GM12878 (cell line): Measurements from ENCODE around the gene STX1B. TPM values are rescaled to one million over a fixed set of nuclear protein-coding genes. Genes with fewer than 3 reads are reported as not detected.
A peak's percentile ranks its signal among the peaks of the same experiment; 100 is the strongest.

Source experiments
- ATAC-seq: fragments of 200-7000 bp; cut with Tn5 transposase; 3 replicates; pipeline ENCODE4 v1.9.1; 2020; ENCODE audit warnings: mild to moderate bottlenecking, moderate library complexity
- BruUV-seq: library from RNA; stranded (reverse); fragments of 400-500 nt; replicated peaks from 2 replicates; lab custom pipeline; 2021; lab: Mats Ljungman, UMichigan
- CTCF ChIA-PET: fragments of 300-600 bp; sonication (Branson Sonifier 250); formaldehyde crosslinking; extraction: SDS; loops from one replicate; lab custom pipeline; 2021; ENCODE audit warnings: inconsistent platforms; lab: Yijun Ruan, JAX
- POLR2A ChIA-PET: fragments of 350-600 bp; formaldehyde crosslinking; extraction: SDS; loops from one replicate; lab custom pipeline; 2021; ENCODE audit warnings: inconsistent platforms; lab: Charles Lee
- RAD21 ChIA-PET: fragments of 300-600 bp; sonication (Branson Sonifier 250); formaldehyde crosslinking; loops from one replicate; lab custom pipeline; 2023; ENCODE audit warnings: antibody characterized with exemption; ENCODE audit not compliant: unreplicated experiment; lab: Charles Lee
- SMC1A ChIA-PET: fragments of 300-600 bp; sonication (Branson Sonifier 250); formaldehyde crosslinking; loops from one replicate; lab custom pipeline; 2023; ENCODE audit not compliant: unreplicated experiment, uncharacterized antibody; lab: Charles Lee
- DNase-seq: peaks from one replicate; pipeline ENCODE4 v3.0.0-alpha.2; 2011; ENCODE audit warnings: low read depth, low spot score
- FAIRE-seq: peaks from 3 replicates; lab custom pipeline; 2011; peaks lifted over from hg19 to GRCh38; lab: Jason Lieb, UNC
- H2AFZ ChIP-seq: 2 replicates; pipeline ENCODE4 v1.6.0; 2011; ENCODE audit warnings: low read depth, low read length, control low read depth; ENCODE audit not compliant: control insufficient read depth
- H3K27ac ChIP-seq: 2 replicates; pipeline ENCODE4 v1.5.1; 2011; ENCODE audit warnings: control low read depth; ENCODE audit not compliant: control insufficient read depth, insufficient read depth
- H3K27me3 ChIP-seq, 2 experiments: replicated peaks in 1 of 2; 2 replicates each; pipeline versions ENCODE4 v1.6.0 to v1.6.1; 2011; ENCODE audit warnings: low read length in 1 of 2; ENCODE audit not compliant: control insufficient read depth in 2 of 2, insufficient read depth in 2 of 2
- H3K36me3 ChIP-seq, 2 experiments: 2 replicates each; pipeline ENCODE4 v1.5.1; 2011; ENCODE audit warnings: low read length in 1 of 2; ENCODE audit not compliant: control insufficient read depth in 2 of 2, insufficient read depth in 2 of 2
- H3K4me1 ChIP-seq: 2 replicates; pipeline ENCODE4 v1.6.1; 2011; ENCODE audit warnings: mild to moderate bottlenecking, low read length, moderate library complexity, mixed read lengths; ENCODE audit not compliant: control insufficient read depth, insufficient read depth
- H3K4me2 ChIP-seq: 2 replicates; pipeline ENCODE4 v1.6.0; 2011; ENCODE audit warnings: control low read depth; ENCODE audit not compliant: control insufficient read depth, insufficient read depth
- H3K4me3 ChIP-seq: fragments of 200-600 bp; sonication (generic); 2 replicates; pipeline ENCODE4 v1.5.1; 2016
- H3K79me2 ChIP-seq: 2 replicates; pipeline ENCODE4 v1.6.0; 2011; ENCODE audit warnings: low read length; ENCODE audit not compliant: control insufficient read depth, insufficient read depth
- H3K9ac ChIP-seq: 2 replicates; pipeline ENCODE4 v1.8.0; 2011; ENCODE audit warnings: low read length, control low read depth, mixed read lengths; ENCODE audit not compliant: control insufficient read depth, insufficient read depth
- H3K9me3 ChIP-seq: replicated peaks from 3 replicates; pipeline ENCODE4 v1.5.1; 2011; ENCODE audit warnings: mild to moderate bottlenecking, low read length; ENCODE audit not compliant: control insufficient read depth, insufficient read depth
- H4K20me1 ChIP-seq: 2 replicates; pipeline ENCODE4 v1.6.0; 2011; ENCODE audit not compliant: control insufficient read depth, insufficient read depth
- CBFB ChIP-seq: IDR thresholded peaks from 2 replicates; pipeline ENCODE4 v1.6.1; 2016; ENCODE audit warnings: antibody characterized with exemption, low read depth
- CEBPB ChIP-seq, 2 experiments: fragments of 150-350 bp in 1 of 2; IDR thresholded peaks; 2 replicates each; pipeline ENCODE4 v1.6.1; 2012 to 2014; ENCODE audit warnings: low read depth in 2 of 2, low read length in 2 of 2, borderline replicate concordance in 1 of 2, inconsistent platforms in 1 of 2
- CREB1 ChIP-seq: IDR thresholded peaks from 2 replicates; pipeline ENCODE4 v1.6.1; 2012; ENCODE audit warnings: low read depth, mild to moderate bottlenecking, inconsistent platforms
- FOS ChIP-seq: IDR thresholded peaks from 3 replicates; pipeline ENCODE4 v1.6.1; 2011; ENCODE audit warnings: borderline replicate concordance; ENCODE audit not compliant: insufficient read length; ENCODE audit errors: extremely low read depth
- KAT2A ChIP-seq: conservative IDR thresholded peaks from 2 replicates; pipeline ENCODE4 v1.6.1; 2011; ENCODE audit warnings: low read depth, low read length; ENCODE audit not compliant: control insufficient read depth
- NR2C1 ChIP-seq: fragments of 450-650 bp; IDR thresholded peaks from 2 replicates; pipeline ENCODE4 v1.6.1; 2017; ENCODE audit warnings: antibody characterized with exemption, mild to moderate bottlenecking, moderate library complexity
- RAD21 ChIP-seq: IDR thresholded peaks from 2 replicates; pipeline ENCODE4 v1.6.1; 2011; ENCODE audit warnings: mild to moderate bottlenecking, low read depth, low read length, moderate library complexity; ENCODE audit not compliant: insufficient read depth
- RB1 ChIP-seq: fragments of 450-650 bp; formaldehyde crosslinking; IDR thresholded peaks from 2 replicates; pipeline ENCODE4 v1.6.1; 2017; ENCODE audit warnings: mild to moderate bottlenecking, borderline replicate concordance
- SIX5 ChIP-seq: IDR thresholded peaks from 2 replicates; pipeline ENCODE4 v1.6.1; 2011; ENCODE audit warnings: mild to moderate bottlenecking, low read depth, low read length, moderate library complexity; ENCODE audit not compliant: severe bottlenecking
- TCF12 ChIP-seq: IDR thresholded peaks from 2 replicates; pipeline ENCODE4 v1.6.1; 2011; ENCODE audit warnings: low read depth, mild to moderate bottlenecking, low read length
- USF1 ChIP-seq: IDR thresholded peaks from 2 replicates; pipeline ENCODE4 v1.6.1; 2011; ENCODE audit warnings: borderline replicate concordance, low read depth, mild to moderate bottlenecking, moderate library complexity, mixed read lengths, low read length; ENCODE audit not compliant: insufficient read depth; ENCODE audit errors: extremely low read length
- YBX1 ChIP-seq: fragments of 450-650 bp; IDR thresholded peaks from 2 replicates; pipeline ENCODE4 v1.6.1; 2016; ENCODE audit warnings: antibody characterized with exemption
- ZBTB33 ChIP-seq: fragments of 450-650 bp; IDR thresholded peaks from 2 replicates; pipeline ENCODE4 v1.6.1; 2017; ENCODE audit warnings: mild to moderate bottlenecking
- ZBTB4 ChIP-seq: fragments of 450-650 bp; formaldehyde crosslinking; IDR thresholded peaks from 2 replicates; pipeline ENCODE4 v1.4.0; 2022; ENCODE audit warnings: mild to moderate bottlenecking, moderate library complexity
- ZNF24 ChIP-seq: fragments of 450-650 bp; IDR thresholded peaks from 2 replicates; pipeline ENCODE4 v1.6.1; 2017; ENCODE audit warnings: antibody characterized with exemption, mild to moderate bottlenecking
- WGBS: methylation state at CpG from one replicate; pipeline ENCODE4 v1.1.6; 2016; ENCODE audit warnings: low lambda C conversion rate; ENCODE audit not compliant: insufficient replicate concordance, insufficient coverage; ENCODE audit errors: missing lambda C conversion rate; 5-methylcytosine and 5-hydroxymethylcytosine counted together
- in situ Hi-C: fragments of 300-500 bp; cut with MboI; formaldehyde crosslinking; loops from 9 replicates; pipeline ENCODE4 v1.14.3; 2018; ENCODE audit warnings: mixed read lengths
- intact Hi-C: fragments of 100-400 bp; cut with micrococcal nuclease; formaldehyde crosslinking; loops from one replicate; pipeline ENCODE4 v1.14.2; 2022; ENCODE audit not compliant: unreplicated experiment
- polyA plus RNA-seq, 11 experiments: library from polyadenylated mRNA; depleted of rRNA in 4 of 11; unstranded in 6 of 11; stranded (reverse) in 5 of 11; fragments of >200 nt; fragmentation: Nextera tagmentation in 4 of 11; fragmentation: Illumina TruSeq in 1 of 11; extraction: Ambion mirVana in 4 of 11; extraction: Trizol in 1 of 11; gene quantifications; 1 replicate in 1 of 11; 2 replicates in 10 of 11; pipeline versions ENCODE4 v1.2.1 to v1.2.3, GENCODE V29; 2011 to 2016; ENCODE audit warnings: inconsistent platforms in 2 of 11, missing spikeins in 2 of 11, low read depth in 1 of 11
- total RNA-seq, 4 experiments: library from RNA; depleted of rRNA in 3 of 4; stranded (reverse); fragments of >200 nt in 3 of 4; fragmentation: Illumina TruSeq in 1 of 4; extraction: Trizol in 1 of 4; gene quantifications; 2 replicates each; pipeline versions ENCODE4 v1.2.1 to v1.2.3, GENCODE V29; 2013 to 2021

Gene STX1B
- total and polyA plus RNA-seq, 10 of the 15 experiments (the other 5 are each of a cell fraction or from before 2014, with no cell fraction given) = 0.22 to 2.5 (median 1.1) TPM

GRCh38 chr16:30985401-30986128, 24.9 kb downstream of the STX1B start:
- no peaks in the 10 kb centered on the region for H4K20me1 ChIP-seq
- no peaks in the 10 kb centered on the region for H3K9me3 ChIP-seq
- BruUV-seq = no TSS peak
- SMC1A ChIA-PET = interaction anchor here (0.6 to 2.8 kb wide), 10 partner anchors 11 to 457 kb away, joined by 3 to 11 read pairs (median 4); partner anchors contain the start of genes VKORC1, ZNF646, ZNF668 and ZNF843
- POLR2A ChIA-PET = interaction anchor here (0.5 to 1.2 kb wide), 5 partner anchors 8 to 458 kb away, joined by 3 to 4 read pairs (median 3); no protein-coding TSS in a partner anchor
- intact Hi-C loops (loop anchor here (1.0 to 2.0 kb wide), 2 partner anchors 109 to 458 kb away; partner anchors contain the start of gene VKORC1), in situ Hi-C loops (loop anchor here (5.0 to 25.0 kb wide), 2 partner anchors 112 to 452 kb away; partner anchors contain the start of genes COX6A2 and ZNF843)
- no peak overlapping the region for H3K4me3 ChIP-seq
- CTCF ChIA-PET = interaction anchor here (0.6 to 2.8 kb wide), 24 partner anchors 10 to 883 kb away, joined by 3 to 17 read pairs (median 6); partner anchors contain the start of genes STX4, VKORC1, ZNF646 and ZNF668
- no peak overlapping the region for H3K9ac ChIP-seq
- H3K27me3 ChIP-seq = no peaks in the 10 kb centered on the region
- TF ChIP-seq KAT2A (no peak), USF1 (no peak), TCF12 (no peak), ZBTB33 (0 out of 2 replicates have a peak, but pooled peaks have one; percentile 5), NR2C1 (no peak), CREB1 (no peak), CBFB (no peak), FOS (no peak), RAD21 (peak; percentile 11; the same call in 1 of the 2 replicates), SIX5 (no peak), ZNF24 (no peak), RB1 (no peak), CEBPB (IDR thresholded peaks at IDR 0.05; ENCODE audit: borderline replicate concordance in 1 of 2, low read depth in 2 of 2, low read length in 2 of 2) (no peak), YBX1 (no peak), ZBTB4 (CRISPR knock-in tag) (no peak)
- ATAC-seq (peak; percentile 19), DNase-seq (no peak), FAIRE-seq (no peak)
- no peaks in the 10 kb centered on the region for H3K79me2 ChIP-seq
- peaks cover 5 to 23% of the 10 kb centered on the region in 2 experiments for H3K36me3 ChIP-seq
- H3K4me1 ChIP-seq = no peaks in the 10 kb centered on the region
- H2AFZ ChIP-seq = no peak overlapping the region
- no peak overlapping the region for H3K27ac ChIP-seq
- H3K4me2 ChIP-seq = no peak overlapping the region
- WGBS = 79% methylated on average over 18 of the region's 20 CpGs
- RAD21 ChIA-PET = interaction anchor here (0.6 to 2.9 kb wide), 9 partner anchors 10 to 883 kb away, joined by 3 to 25 read pairs (median 5); partner anchors contain the start of genes ZNF646, ZNF668 and ZNF843
